ENCODE data around the gene MARF1. TPM values are rescaled to one million over a fixed set of nuclear protein-coding genes. Genes with fewer than 3 reads are reported as not detected.

The MARF1 gene
- total and polyA plus RNA-seq, 11 donors: 11.4 to 61.3 (median 42.0) TPM

DNA sequence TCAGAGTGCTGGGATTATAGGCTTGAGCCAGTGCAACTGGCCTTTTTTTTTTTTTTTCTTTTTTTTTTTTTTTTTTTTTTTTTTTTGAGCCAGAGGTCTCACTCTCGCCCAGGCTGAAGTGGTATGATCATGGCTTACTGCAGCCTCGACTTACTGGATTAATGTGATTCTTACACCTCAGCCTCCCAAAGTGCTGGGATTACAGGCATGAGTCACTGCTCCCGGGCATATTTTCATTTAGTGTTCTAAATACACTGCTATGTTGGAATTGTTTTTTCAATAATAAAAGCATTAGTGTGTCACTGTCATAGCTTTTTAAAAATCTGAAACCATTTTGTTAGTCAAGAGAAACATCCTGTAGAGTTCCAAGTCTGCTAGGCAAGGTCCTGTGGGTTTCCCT, 47.3 kb upstream of the MARF1 start:
- Histone ChIP-seq H3K4me1 (no peaks in the 10 kb centered on the region), H3K27me3 (no peaks in the 10 kb centered on the region), H3K9me3 (no peaks in the 10 kb centered on the region), H3K36me3 (peaks cover 0 to 99% (median 90%) of the 10 kb centered on the region in 9 donors), H3K27ac (no peak overlapping the region), H3K4me3 (no peak overlapping the region)
- 86 to 100% (median 95%) methylated on average over 3 of the region's 3 CpGs for WGBS, 4 donors
- intact Hi-C loops (cut with DNase I): loop anchor here in 1 of 10 donors (5.0 kb wide), 1 partner anchor 53 kb away; no protein-coding TSS in a partner anchor
- no peak for ATAC-seq
- TF ChIP-seq, protein P1, sequence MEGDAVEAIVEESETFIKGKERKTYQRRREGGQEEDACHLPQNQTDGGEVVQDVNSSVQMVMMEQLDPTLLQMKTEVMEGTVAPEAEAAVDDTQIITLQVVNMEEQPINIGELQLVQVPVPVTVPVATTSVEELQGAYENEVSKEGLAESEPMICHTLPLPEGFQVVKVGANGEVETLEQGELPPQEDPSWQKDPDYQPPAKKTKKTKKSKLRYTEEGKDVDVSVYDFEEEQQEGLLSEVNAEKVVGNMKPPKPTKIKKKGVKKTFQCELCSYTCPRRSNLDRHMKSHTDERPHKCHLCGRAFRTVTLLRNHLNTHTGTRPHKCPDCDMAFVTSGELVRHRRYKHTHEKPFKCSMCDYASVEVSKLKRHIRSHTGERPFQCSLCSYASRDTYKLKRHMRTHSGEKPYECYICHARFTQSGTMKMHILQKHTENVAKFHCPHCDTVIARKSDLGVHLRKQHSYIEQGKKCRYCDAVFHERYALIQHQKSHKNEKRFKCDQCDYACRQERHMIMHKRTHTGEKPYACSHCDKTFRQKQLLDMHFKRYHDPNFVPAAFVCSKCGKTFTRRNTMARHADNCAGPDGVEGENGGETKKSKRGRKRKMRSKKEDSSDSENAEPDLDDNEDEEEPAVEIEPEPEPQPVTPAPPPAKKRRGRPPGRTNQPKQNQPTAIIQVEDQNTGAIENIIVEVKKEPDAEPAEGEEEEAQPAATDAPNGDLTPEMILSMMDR (IDR thresholded peaks at IDR 0.05): no peak
- no peak for TF ChIP-seq POLR2A (IDR thresholded peaks at IDR 0.05)
- DNase-seq: no peak

DNA sequence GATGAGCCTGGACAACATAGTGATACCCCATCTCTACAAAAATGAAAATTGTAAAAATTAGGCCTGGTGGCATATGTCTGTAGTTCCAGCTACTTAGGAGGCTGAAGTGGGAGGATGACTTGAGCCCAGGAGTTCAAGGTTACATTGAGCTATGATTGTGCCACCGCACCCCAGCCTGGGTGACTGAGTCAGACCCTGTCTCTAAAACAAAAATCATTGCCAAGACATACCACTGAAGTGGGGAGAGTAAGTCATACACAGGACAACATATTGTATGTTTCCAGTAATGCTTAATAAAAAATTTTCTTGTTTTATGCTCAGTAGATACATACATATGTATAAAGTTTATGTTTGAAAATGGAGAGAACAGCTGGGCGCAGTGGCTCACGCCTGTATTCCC, 46.3 kb upstream of the MARF1 start:
- TF ChIP-seq POLR2A (IDR thresholded peaks at IDR 0.05): no peak
- TF ChIP-seq, protein P1 (IDR thresholded peaks at IDR 0.05): no peak
- Histone ChIP-seq H3K4me3 (no peak overlapping the region), H3K4me1 (no peaks in the 10 kb centered on the region), H3K27me3 (no peaks in the 10 kb centered on the region), H3K27ac (no peak overlapping the region), H3K36me3 (peaks cover 0 to 99% (median 86%) of the 10 kb centered on the region in 9 donors), H3K9me3 (no peaks in the 10 kb centered on the region)
- DNase-seq (no peak), ATAC-seq (no peak)
- intact Hi-C loops (cut with DNase I): no loop called here
- WGBS, 4 donors: 95 to 98% (median 97%) methylated on average over 3 of the region's 3 CpGs

DNA sequence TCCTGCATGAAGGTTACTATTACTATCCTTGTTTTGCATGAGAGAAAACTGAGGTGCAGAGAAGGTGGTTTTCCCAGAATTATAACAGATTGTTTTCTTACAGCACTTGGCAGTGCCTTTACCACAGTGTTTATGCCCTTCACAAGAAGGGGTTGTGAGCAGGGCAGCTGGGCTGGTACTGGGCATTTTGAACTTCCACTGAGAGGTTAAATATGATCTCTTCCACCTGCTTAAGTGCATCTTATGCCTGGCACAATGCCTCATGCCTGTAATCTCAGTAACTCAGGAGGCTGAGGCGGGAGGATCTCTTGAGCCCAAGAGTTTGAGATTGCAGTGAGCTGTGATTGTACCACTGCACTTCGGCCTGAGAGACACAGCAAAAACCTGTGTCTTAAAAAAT, 43.3 kb upstream of the MARF1 start:
- ATAC-seq: no peak
- no peak overlapping the region for H3K4me3 ChIP-seq
- peaks cover 0 to 97% (median 72%) of the 10 kb centered on the region in 9 donors for H3K36me3 ChIP-seq
- no peak for DNase-seq
- H3K27me3 ChIP-seq: no peaks in the 10 kb centered on the region
- H3K27ac ChIP-seq: no peak overlapping the region
- TF ChIP-seq, protein P1 (IDR thresholded peaks at IDR 0.05): no peak
- TF ChIP-seq POLR2A (IDR thresholded peaks at IDR 0.05): no peak
- no peaks in the 10 kb centered on the region for H3K9me3 ChIP-seq
- no peaks in the 10 kb centered on the region for H3K4me1 ChIP-seq
- intact Hi-C loops (cut with DNase I): no loop called here
- 86 to 100% (median 93%) methylated on average over 2 of the region's 2 CpGs for WGBS, 4 donors

DNA sequence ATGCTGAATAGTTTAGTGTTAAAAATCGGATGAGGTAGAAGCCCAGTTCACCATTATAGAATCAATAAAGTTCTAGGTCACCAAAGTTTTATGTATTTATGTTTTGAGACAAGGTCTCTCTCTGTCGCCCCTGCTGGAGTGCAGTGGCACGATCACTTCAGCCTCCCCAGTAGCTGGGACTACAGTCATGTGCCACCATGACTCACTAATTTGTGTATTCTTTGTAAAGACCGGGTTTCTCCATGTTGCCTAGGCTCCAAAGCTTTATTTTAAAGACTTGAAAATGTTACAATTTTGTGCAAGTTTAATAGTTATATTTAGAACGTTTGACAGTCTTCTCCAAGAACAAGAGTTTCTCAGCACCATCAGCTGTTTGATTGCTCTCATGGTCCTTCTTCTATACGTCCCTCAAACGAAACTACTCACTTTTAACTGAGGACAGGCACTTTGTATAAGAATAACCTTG, 39.2 kb upstream of the MARF1 start:
- H3K27ac ChIP-seq: peak overlapping the region in 1 of 12 donors; percentile 25
- intact Hi-C loops (cut with DNase I): no loop called here
- DNase-seq (no peak), ATAC-seq (peak in 2 of 4 donors; percentile 44 to 50)
- H3K27me3 ChIP-seq: no peaks in the 10 kb centered on the region
- no peak overlapping the region for H3K4me3 ChIP-seq
- no peaks in the 10 kb centered on the region for H3K4me1 ChIP-seq
- peaks cover 0 to 96% (median 71%) of the 10 kb centered on the region in 9 donors for H3K36me3 ChIP-seq
- no peaks in the 10 kb centered on the region for H3K9me3 ChIP-seq
- WGBS, 4 donors: 70 to 75% (median 72%) methylated on average over 7 of the region's 7 CpGs
- no peak for TF ChIP-seq POLR2A (IDR thresholded peaks at IDR 0.05)
- TF ChIP-seq, protein P1 (IDR thresholded peaks at IDR 0.05): peak in 6 of 12 donors; percentile 12 to 38 (median 29)
